Measurements from ENCODE around the gene PKN2.

- TF ChIP-seq POLR2A (IDR thresholded peaks at IDR 0.05) (no peak), CTCF (IDR thresholded peaks at IDR 0.05) (no peak)
These were observed 56.7 kb downstream of the PKN2 start for GRCh38 chr1:88740784-88741183.

Measured in right lobe of liver (tissue), 4 donors.